ENCODE results near the gene GUCY2C. TPM values are rescaled to one million over a fixed set of nuclear protein-coding genes. Genes with fewer than 3 reads are reported as not detected.

Gene GUCY2C
- total and polyA plus RNA-seq, 8 donors: 0.40 to 0.64 (median 0.50) TPM; not detected in 2

DNA sequence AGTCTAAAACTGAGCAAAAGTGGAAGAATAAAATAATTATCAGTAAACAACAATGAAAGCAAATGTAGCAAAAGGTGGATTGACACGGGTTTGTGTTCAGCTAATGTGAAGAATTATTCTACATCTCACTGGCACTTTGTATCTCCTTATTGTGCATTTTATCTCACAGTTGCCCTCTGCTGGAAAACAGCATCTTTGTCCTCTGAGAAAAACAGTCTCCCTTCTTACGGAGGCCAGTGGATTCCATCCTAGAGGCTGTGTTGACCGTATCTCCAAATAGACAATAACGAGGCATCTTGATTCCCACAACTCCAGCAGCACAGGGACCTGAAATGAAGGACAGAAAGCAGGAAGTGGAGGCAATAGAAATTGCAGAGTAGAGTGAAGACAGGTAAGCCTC is 77.4 kb downstream of the GUCY2C start:
- Histone ChIP-seq H3K4me1 (peaks cover 0 to 34% of the 10 kb centered on the region in 2 donors), H3K27ac (no peak overlapping the region), H3K27me3 (no peaks in the 10 kb centered on the region), H3K9me3 (no peaks in the 10 kb centered on the region), H3K36me3 (no peaks in the 10 kb centered on the region), H3K4me3 (no peak overlapping the region)
- intact Hi-C loops (cut with DNase I): no loop called here
- DNase-seq: no peak
- TF ChIP-seq, protein P1, sequence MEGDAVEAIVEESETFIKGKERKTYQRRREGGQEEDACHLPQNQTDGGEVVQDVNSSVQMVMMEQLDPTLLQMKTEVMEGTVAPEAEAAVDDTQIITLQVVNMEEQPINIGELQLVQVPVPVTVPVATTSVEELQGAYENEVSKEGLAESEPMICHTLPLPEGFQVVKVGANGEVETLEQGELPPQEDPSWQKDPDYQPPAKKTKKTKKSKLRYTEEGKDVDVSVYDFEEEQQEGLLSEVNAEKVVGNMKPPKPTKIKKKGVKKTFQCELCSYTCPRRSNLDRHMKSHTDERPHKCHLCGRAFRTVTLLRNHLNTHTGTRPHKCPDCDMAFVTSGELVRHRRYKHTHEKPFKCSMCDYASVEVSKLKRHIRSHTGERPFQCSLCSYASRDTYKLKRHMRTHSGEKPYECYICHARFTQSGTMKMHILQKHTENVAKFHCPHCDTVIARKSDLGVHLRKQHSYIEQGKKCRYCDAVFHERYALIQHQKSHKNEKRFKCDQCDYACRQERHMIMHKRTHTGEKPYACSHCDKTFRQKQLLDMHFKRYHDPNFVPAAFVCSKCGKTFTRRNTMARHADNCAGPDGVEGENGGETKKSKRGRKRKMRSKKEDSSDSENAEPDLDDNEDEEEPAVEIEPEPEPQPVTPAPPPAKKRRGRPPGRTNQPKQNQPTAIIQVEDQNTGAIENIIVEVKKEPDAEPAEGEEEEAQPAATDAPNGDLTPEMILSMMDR (IDR thresholded peaks at IDR 0.05): peak in 1 of 2 donors; percentile 33
- peak; percentile 64 for ATAC-seq

DNA sequence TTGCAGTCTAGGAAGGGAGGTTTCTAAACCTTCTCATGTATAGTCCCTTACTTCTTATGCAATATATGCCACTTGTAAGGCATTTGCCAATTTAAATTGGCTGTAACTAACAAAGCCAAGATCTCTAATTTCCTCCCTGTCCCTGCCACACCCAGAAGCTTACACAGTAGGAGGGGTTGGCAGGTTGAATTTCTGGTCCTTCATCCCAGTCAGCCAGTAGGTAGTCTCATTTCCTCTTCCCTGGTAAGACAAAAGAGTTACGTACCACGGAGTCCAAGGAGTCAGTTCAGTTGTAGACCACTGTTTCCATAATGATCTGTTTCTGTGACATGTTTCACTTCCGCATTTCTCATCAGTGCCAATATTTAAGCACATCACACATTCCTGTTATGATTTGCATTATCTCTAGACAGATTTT is 81.7 kb downstream of the GUCY2C start:
- TF ChIP-seq, protein P1 (IDR thresholded peaks at IDR 0.05): no peak
- ATAC-seq: peak; percentile 38
- Histone ChIP-seq H3K27me3 (no peaks in the 10 kb centered on the region), H3K4me3 (no peak overlapping the region), H3K27ac (peak overlapping the region in 1 of 2 donors; percentile 26), H3K9me3 (peaks cover 0 to 14% of the 10 kb centered on the region in 2 donors), H3K36me3 (no peaks in the 10 kb centered on the region), H3K4me1 (peaks cover 0 to 27% of the 10 kb centered on the region in 2 donors)
- intact Hi-C loops (cut with DNase I): no loop called here
- no peak for DNase-seq

DNA sequence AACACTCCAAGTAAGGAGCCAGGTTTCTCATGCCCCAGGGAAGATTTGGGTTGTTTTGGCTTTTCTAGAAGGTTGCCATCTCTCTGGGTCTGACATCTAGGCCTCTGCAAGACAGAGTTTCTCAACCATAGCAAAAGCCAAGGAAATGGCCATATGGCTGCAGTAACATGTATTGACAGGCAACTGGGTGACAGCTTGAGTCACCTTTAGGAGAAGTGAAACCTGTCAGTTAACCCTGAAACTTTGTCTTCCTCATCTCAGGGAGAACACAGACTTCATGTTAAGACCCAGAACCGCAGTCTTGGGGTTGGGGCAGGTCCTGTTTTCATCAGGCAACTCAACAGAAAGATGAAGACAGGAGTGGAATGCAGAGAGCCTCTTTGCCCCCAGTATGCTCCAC is 82.7 kb downstream of the GUCY2C start:
- DNase-seq (no peak), ATAC-seq (peak; percentile 35)
- Histone ChIP-seq H3K36me3 (no peaks in the 10 kb centered on the region), H3K27me3 (no peaks in the 10 kb centered on the region), H3K27ac (no peak overlapping the region), H3K4me3 (no peak overlapping the region), H3K4me1 (peaks cover 0 to 19% of the 10 kb centered on the region in 2 donors), H3K9me3 (peaks cover 0 to 19% of the 10 kb centered on the region in 2 donors)
- TF ChIP-seq, protein P1 (IDR thresholded peaks at IDR 0.05): no peak
- intact Hi-C loops (cut with DNase I): no loop called here

DNA sequence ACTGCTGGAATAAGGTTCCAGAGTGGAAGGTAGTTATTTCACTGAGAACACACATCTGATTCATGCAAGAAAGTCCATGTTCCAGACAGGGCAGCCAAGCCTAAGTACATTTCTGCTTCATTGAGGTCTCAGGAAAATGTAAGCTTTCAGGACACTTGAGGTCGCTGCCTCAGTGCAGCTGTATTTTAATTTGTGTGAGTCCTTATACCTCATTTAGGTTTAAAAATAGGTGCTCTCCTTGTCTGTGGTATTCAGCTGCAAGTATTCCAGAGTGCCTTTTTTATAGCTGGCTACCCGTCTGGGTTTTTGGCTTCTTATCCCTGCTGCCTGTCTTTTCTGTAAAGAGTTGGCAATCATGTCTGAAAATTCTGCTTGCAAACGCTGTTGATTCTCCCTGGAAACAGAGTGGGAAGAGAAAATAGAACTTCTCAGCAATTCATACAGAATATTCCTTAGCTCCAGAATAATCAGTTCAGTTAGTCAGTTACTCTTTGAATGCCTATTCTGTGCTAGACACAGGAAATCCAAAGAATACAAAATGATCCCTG is 83.4 kb downstream of the GUCY2C start:
- intact Hi-C loops (cut with DNase I): no loop called here
- peaks cover 0 to 17% of the 10 kb centered on the region in 2 donors for H3K4me1 ChIP-seq
- no peak overlapping the region for H3K4me3 ChIP-seq
- ATAC-seq (no peak), DNase-seq (no peak)
- TF ChIP-seq, protein P1 (IDR thresholded peaks at IDR 0.05): no peak
- no peaks in the 10 kb centered on the region for H3K27me3 ChIP-seq
- H3K27ac ChIP-seq: no peak overlapping the region
- peaks cover 0 to 24% of the 10 kb centered on the region in 2 donors for H3K9me3 ChIP-seq
- no peaks in the 10 kb centered on the region for H3K36me3 ChIP-seq

DNA sequence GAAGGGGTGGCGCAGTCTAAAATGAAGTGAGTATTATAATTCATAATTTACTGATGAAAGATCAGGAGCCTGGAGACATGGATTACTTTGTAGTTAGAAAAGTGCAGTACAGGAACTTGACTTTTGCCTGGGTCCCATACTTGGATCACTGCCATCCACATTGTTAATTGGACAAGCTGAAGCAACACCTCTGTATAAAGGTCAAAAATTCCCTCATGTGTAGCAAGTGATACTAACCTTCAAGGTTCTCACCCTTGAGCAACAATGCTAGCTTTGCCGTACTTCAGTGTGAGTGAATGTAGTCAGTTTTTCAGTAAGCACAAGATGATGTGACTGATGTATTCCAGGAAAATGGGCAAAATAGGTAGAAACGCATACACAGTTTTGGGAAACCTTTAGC is 84.1 kb downstream of the GUCY2C start:
- TF ChIP-seq, protein P1 (IDR thresholded peaks at IDR 0.05): no peak
- H3K27ac ChIP-seq: no peak overlapping the region
- intact Hi-C loops (cut with DNase I): no loop called here
- no peak overlapping the region for H3K4me3 ChIP-seq
- H3K4me1 ChIP-seq: peaks cover 0 to 17% of the 10 kb centered on the region in 2 donors
- no peaks in the 10 kb centered on the region for H3K36me3 ChIP-seq
- no peak for DNase-seq
- ATAC-seq: no peak
- peaks cover 0 to 31% of the 10 kb centered on the region in 2 donors for H3K9me3 ChIP-seq
- no peaks in the 10 kb centered on the region for H3K27me3 ChIP-seq

All from left lung (tissue), 10 donors.